ENCODE measurements around the gene GALNT16. TPM values are rescaled to one million over a fixed set of nuclear protein-coding genes. Genes with fewer than 3 reads are reported as not detected.

GALNT16 gene
- polyA plus RNA-seq, 1 donor (not counting 4 experiments of a cell fraction or from before 2014, with no cell fraction given) = not detected

- H3K9ac ChIP-seq (ENCODE audit: control insufficient read depth, extremely low read depth, insufficient read depth, low read length) = no peak overlapping the region
- no peaks in the 10 kb centered on the region for H3K9me3 ChIP-seq (ENCODE audit: control insufficient read depth, low read depth, low read length)
- no peak overlapping the region for H3K27ac ChIP-seq (ENCODE audit: control insufficient read depth, insufficient read depth, low read length)
- FAIRE-seq = no peak
- H3K79me2 ChIP-seq (ENCODE audit: control insufficient read depth, insufficient read depth, low read length) = no peaks in the 10 kb centered on the region
- H3K4me2 ChIP-seq (ENCODE audit: control insufficient read depth, extremely low read depth, insufficient read depth, low read depth, low read length) = no peak overlapping the region
- dilution Hi-C loops (cut with MboI; ENCODE audit: extremely low pct_ligation_motif_present, low sequenced_read_pairs) = no loop called here
- H3K4me1 ChIP-seq (ENCODE audit: control insufficient read depth, extremely low read depth, insufficient read depth, low read length) = no peaks in the 10 kb centered on the region
- H3K27me3 ChIP-seq (ENCODE audit: control insufficient read depth, extremely low read depth, insufficient read depth, low read length) = peaks cover 8% of the 10 kb centered on the region
- no peak overlapping the region for H3K4me3 ChIP-seq (ENCODE audit: control insufficient read depth in 2 of 3, extremely low read depth in 1 of 3, insufficient read depth in 2 of 3, low read depth in 1 of 3, low read length in 3 of 3)
- TF ChIP-seq EZH2 (IDR thresholded peaks at IDR 0.05; ENCODE audit: low read length) = no peak
- TF ChIP-seq CTCF (optimal IDR thresholded peaks at IDR 0.05 in 1 of 3, IDR thresholded peaks at IDR 0.05 in 1 of 3, conservative IDR thresholded peaks at IDR 0.05 in 1 of 3; ENCODE audit: extremely low read depth in 1 of 3, insufficient read depth in 2 of 3, low read length in 3 of 3) = no peak
- no peaks in the 10 kb centered on the region for H4K20me1 ChIP-seq (ENCODE audit: control insufficient read depth, extremely low read depth, insufficient read depth, low read length)
- H3K9me1 ChIP-seq (ENCODE audit: control insufficient read depth, extremely low read depth, insufficient read depth, low read length) = no peaks in the 10 kb centered on the region
- no peaks in the 10 kb centered on the region for H3K36me3 ChIP-seq (ENCODE audit: control insufficient read depth in 2 of 2, extremely low read depth in 1 of 2, insufficient read depth in 2 of 2, low read length in 2 of 2)
- H2AFZ ChIP-seq (ENCODE audit: control insufficient read depth, low read length) = no peak overlapping the region
- DNase-seq (ENCODE audit: low read depth, low spot score) = no peak
Measured at GRCh38 chr14:69356903-69357543, 97.1 kb downstream of the GALNT16 start.

DNA sequence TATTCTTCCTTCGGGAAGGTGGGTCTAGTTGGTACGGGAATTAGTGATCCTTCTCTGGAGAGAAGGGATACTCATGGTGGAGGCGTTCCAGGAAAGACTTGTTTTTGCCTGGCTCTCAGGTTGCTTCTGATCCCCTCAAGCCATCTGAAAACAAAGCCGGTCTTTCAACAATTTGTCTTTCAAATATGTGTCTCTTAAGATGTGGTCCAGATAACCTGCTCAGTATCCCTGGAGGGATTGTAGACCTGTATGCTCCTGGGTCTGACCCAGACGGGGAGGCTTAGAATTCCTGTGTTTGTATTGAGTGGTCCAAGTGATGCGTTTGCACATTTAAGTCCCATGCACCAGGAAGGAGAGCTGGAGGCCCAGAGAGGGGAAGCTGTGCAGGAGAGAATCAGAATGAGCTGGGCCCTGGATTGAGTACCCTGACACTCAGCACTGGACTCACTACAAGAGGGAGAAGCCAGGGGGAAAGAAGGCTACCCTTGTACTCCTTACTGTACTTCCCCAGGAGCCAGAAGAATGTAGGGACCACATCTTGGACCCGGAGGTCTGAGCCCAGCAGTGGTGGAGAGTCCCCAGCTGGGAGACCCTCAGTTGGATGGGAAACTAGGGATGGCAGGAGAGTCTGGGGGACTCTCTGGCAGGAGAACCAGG, 97.7 kb downstream of the GALNT16 start:
- DNase-seq (ENCODE audit: low read depth, low spot score) = no peak
- H2AFZ ChIP-seq (ENCODE audit: control insufficient read depth, low read length) = no peak overlapping the region
- no peak for FAIRE-seq

More for the DNA sequence above, 97.7 kb downstream of the GALNT16 start:
- H3K4me2 ChIP-seq (ENCODE audit: control insufficient read depth, extremely low read depth, insufficient read depth, low read depth, low read length) = no peak overlapping the region
- H3K4me3 ChIP-seq (ENCODE audit: control insufficient read depth in 2 of 3, extremely low read depth in 1 of 3, insufficient read depth in 2 of 3, low read depth in 1 of 3, low read length in 3 of 3) = no peak overlapping the region
- H3K9me3 ChIP-seq (ENCODE audit: control insufficient read depth, low read depth, low read length) = no peaks in the 10 kb centered on the region
- no peak for TF ChIP-seq CTCF (optimal IDR thresholded peaks at IDR 0.05 in 1 of 3, IDR thresholded peaks at IDR 0.05 in 1 of 3, conservative IDR thresholded peaks at IDR 0.05 in 1 of 3; ENCODE audit: extremely low read depth in 1 of 3, insufficient read depth in 2 of 3, low read length in 3 of 3)
- TF ChIP-seq EZH2 (IDR thresholded peaks at IDR 0.05; ENCODE audit: low read length) = no peak
- H3K4me1 ChIP-seq (ENCODE audit: control insufficient read depth, extremely low read depth, insufficient read depth, low read length) = no peaks in the 10 kb centered on the region
- H4K20me1 ChIP-seq (ENCODE audit: control insufficient read depth, extremely low read depth, insufficient read depth, low read length) = no peaks in the 10 kb centered on the region
- no peaks in the 10 kb centered on the region for H3K36me3 ChIP-seq (ENCODE audit: control insufficient read depth in 2 of 2, extremely low read depth in 1 of 2, insufficient read depth in 2 of 2, low read length in 2 of 2)
- no peak overlapping the region for H3K9ac ChIP-seq (ENCODE audit: control insufficient read depth, extremely low read depth, insufficient read depth, low read length)
- no peaks in the 10 kb centered on the region for H3K9me1 ChIP-seq (ENCODE audit: control insufficient read depth, extremely low read depth, insufficient read depth, low read length)
- peaks cover 8% of the 10 kb centered on the region for H3K27me3 ChIP-seq (ENCODE audit: control insufficient read depth, extremely low read depth, insufficient read depth, low read length)
- dilution Hi-C loops (cut with MboI; ENCODE audit: extremely low pct_ligation_motif_present, low sequenced_read_pairs) = no loop called here
- H3K27ac ChIP-seq (ENCODE audit: control insufficient read depth, insufficient read depth, low read length) = no peak overlapping the region
- H3K79me2 ChIP-seq (ENCODE audit: control insufficient read depth, insufficient read depth, low read length) = no peaks in the 10 kb centered on the region
